SK-N-MC (cell line): ENCODE measurements around the gene MRPS7.
A peak's percentile ranks its signal among the peaks of the same experiment; 100 is the strongest.

ENCODE experiments used
- DNase-seq: peaks from one replicate; pipeline ENCODE4 v3.0.0-alpha.2; 2011; ENCODE audit warnings: low read depth, low spot score
- H3K27ac ChIP-seq: fragments of 200-600 bp; sonication (generic); 2 replicates; pipeline ENCODE4 v1.5.1; 2016; ENCODE audit warnings: mixed run types
- H3K36me3 ChIP-seq: fragments of 200-600 bp; sonication (generic); 2 replicates; pipeline ENCODE4 v1.6.1; 2017; ENCODE audit warnings: antibody characterized with exemption, low read length, mixed read lengths; ENCODE audit not compliant: insufficient read depth
- H3K4me3 ChIP-seq: fragments of 200-600 bp; sonication (generic); 2 replicates; pipeline ENCODE4 v1.5.1; 2016
- H3K9ac ChIP-seq: fragments of 200-600 bp; sonication (generic); 2 replicates; pipeline ENCODE4 v1.8.0; 2017; ENCODE audit warnings: mixed run types, mixed read lengths; ENCODE audit not compliant: insufficient read length
- H3K9me3 ChIP-seq: fragments of 200-600 bp; sonication (generic); 2 replicates; pipeline ENCODE4 v1.6.1; 2017; ENCODE audit warnings: low read depth, mild to moderate bottlenecking, antibody characterized with exemption, low read length, moderate library complexity, mixed read lengths
- EZH2 ChIP-seq: fragments of 200-600 bp; sonication (generic); IDR thresholded peaks from one replicate; pipeline ENCODE4 v1.6.1; 2017; ENCODE audit warnings: antibody characterized with exemption
- FOXP2 ChIP-seq: optimal IDR thresholded peaks from 2 replicates; pipeline ENCODE3; 2011; ENCODE audit warnings: mild to moderate bottlenecking, moderate library complexity; ENCODE audit not compliant: insufficient read depth; ENCODE audit errors: extremely low read length, control extremely low read depth
- POLR2AphosphoS5 ChIP-seq: IDR thresholded peaks from 2 replicates; pipeline ENCODE4 v1.6.1; 2012; ENCODE audit warnings: mild to moderate bottlenecking, low read depth, low read length, borderline replicate concordance

MRPS7 gene

GRCh38 chr17:75240394-75241142 is 21.1 kb upstream of the MRPS7 start:
- Histone ChIP-seq H3K9me3 (no peaks in the 10 kb centered on the region), H3K4me3 (no peak overlapping the region), H3K27ac (no peak overlapping the region), H3K36me3 (peaks cover 81% of the 10 kb centered on the region), H3K9ac (no peak overlapping the region)
- no peak for DNase-seq
- TF ChIP-seq FOXP2: no peak
- TF ChIP-seq POLR2AphosphoS5: peak; percentile 36; the same call in 1 of the 2 replicates

GRCh38 chr17:75241143-75241430 is 20.6 kb upstream of the MRPS7 start:
- peaks cover 84% of the 10 kb centered on the region for H3K36me3 ChIP-seq
- no peak overlapping the region for H3K27ac ChIP-seq
- no peak for DNase-seq
- H3K4me3 ChIP-seq: no peak overlapping the region
- no peak for TF ChIP-seq POLR2AphosphoS5
- no peak for TF ChIP-seq FOXP2
- no peak for TF ChIP-seq EZH2
- H3K9me3 ChIP-seq: no peaks in the 10 kb centered on the region
- no peak overlapping the region for H3K9ac ChIP-seq

DNA sequence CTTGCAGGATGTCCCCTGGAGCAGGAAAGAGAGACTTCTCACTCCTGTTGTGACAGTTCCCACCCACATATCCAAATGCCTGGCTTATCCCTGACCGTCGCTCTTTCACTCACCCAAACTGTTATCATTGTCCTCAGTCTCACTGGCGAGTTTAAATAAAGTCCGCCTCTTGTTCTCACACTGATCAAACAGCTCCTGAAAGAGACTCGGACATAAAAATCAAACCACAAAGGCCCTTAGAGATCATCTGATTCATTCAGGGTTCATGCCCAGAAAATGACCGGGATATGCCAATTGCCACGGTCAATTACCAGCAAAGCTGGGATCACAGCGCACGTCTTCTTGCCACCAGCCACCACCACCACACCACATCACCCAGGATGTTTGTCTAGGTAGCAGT is 20.2 kb upstream of the MRPS7 start:
- Histone ChIP-seq H3K27ac (no peak overlapping the region), H3K4me3 (no peak overlapping the region), H3K9ac (no peak overlapping the region), H3K36me3 (peaks cover 84% of the 10 kb centered on the region), H3K9me3 (no peaks in the 10 kb centered on the region)
- TF ChIP-seq EZH2 (no peak), FOXP2 (no peak), POLR2AphosphoS5 (no peak)
- no peak for DNase-seq

DNA sequence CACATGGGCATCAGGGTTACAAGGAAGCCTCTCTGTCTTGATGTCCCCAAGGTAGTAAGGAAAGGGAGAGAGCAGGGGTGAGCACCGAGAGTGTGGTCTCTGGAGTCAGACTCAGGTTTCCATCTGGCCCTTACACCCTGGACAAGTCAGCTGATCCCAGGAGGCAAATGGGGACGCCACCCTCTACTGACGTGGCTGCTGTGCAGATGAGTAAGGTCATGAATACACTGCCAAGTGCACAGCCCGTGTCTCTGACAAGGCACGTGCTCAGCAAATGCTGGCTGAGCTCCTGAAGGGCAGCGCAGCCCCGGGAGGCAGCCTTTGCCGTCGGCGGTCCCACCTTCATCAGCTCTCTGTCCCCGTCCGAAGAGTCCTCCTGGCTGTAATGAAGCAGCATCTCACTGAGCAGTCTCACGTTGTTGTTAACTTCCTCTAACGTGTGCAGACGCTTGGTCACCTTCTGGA is 19.7 kb upstream of the MRPS7 start:
- H3K36me3 ChIP-seq: peaks cover 79% of the 10 kb centered on the region
- H3K27ac ChIP-seq: no peak overlapping the region
- no peak overlapping the region for H3K9ac ChIP-seq
- DNase-seq: no peak
- H3K4me3 ChIP-seq: no peak overlapping the region
- TF ChIP-seq FOXP2 (no peak), EZH2 (no peak), POLR2AphosphoS5 (no peak)
- H3K9me3 ChIP-seq: no peaks in the 10 kb centered on the region

- no peak overlapping the region for H3K27ac ChIP-seq
- peaks cover 74% of the 10 kb centered on the region for H3K36me3 ChIP-seq
- TF ChIP-seq FOXP2 (no peak), EZH2 (no peak), POLR2AphosphoS5 (no peak)
- no peak overlapping the region for H3K4me3 ChIP-seq
- DNase-seq: no peak
- H3K9me3 ChIP-seq: no peaks in the 10 kb centered on the region
- H3K9ac ChIP-seq: no peak overlapping the region
Observed at GRCh38 chr17:75242461-75243042, 19.1 kb upstream of the MRPS7 start.

GRCh38 chr17:75244133-75244866 is 17.4 kb upstream of the MRPS7 start:
- H3K4me3 ChIP-seq: no peak overlapping the region
- no peak for DNase-seq
- peaks cover 57% of the 10 kb centered on the region; the same call in 1 of the 2 replicates for H3K36me3 ChIP-seq
- H3K27ac ChIP-seq: no peak overlapping the region
- no peaks in the 10 kb centered on the region for H3K9me3 ChIP-seq
- TF ChIP-seq EZH2 (no peak), FOXP2 (no peak), POLR2AphosphoS5 (no peak)
- no peak overlapping the region for H3K9ac ChIP-seq

DNA sequence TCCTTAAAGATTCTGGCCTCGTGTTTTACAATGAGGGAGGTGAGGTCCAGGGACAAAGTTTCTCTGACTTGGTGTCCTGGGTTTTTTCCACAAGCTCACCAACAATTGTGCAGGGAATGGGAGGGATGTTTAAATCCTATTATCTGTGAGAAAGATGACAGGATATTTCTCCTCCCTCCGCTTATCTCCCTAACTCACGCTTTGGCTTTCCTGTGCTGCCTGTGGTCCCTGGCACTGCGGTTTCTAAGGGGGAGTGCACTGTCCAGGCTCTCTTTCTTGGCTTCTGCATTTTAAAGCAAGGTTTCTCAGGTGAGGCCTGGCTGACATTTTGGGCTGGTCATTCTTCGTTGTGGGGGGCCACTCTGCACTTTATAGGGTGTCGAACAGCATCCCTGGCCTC is 16.7 kb upstream of the MRPS7 start:
- Histone ChIP-seq H3K36me3 (peaks cover 57% of the 10 kb centered on the region; the same call in 1 of the 2 replicates), H3K9ac (no peak overlapping the region), H3K9me3 (no peaks in the 10 kb centered on the region), H3K4me3 (no peak overlapping the region), H3K27ac (no peak overlapping the region)
- no peak for DNase-seq
- TF ChIP-seq POLR2AphosphoS5: no peak
- no peak for TF ChIP-seq FOXP2
- no peak for TF ChIP-seq EZH2

DNA sequence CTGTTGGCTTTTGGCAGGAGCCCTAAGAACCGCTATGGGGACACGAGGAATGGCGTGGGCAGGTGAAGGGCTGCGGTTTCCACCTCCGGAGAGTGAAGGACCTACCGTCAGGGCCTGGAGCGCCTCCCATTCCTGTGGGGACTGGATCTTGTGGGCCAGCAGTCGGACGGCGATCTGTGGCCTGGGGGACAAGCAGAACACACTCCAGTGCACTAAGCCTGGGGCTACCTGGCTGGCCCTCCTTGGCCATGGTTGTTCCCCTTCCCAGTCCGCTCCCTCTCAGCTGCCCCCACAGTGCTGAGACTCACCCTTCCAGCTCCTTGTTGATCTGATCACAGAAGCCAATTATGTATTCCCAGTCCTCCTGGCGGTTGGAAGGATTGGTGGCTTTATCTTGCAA is 15.3 kb upstream of the MRPS7 start:
- Histone ChIP-seq H3K9me3 (no peaks in the 10 kb centered on the region), H3K27ac (no peak overlapping the region), H3K36me3 (peaks cover 44% of the 10 kb centered on the region; the same call in 1 of the 2 replicates), H3K4me3 (no peak overlapping the region), H3K9ac (no peak overlapping the region)
- TF ChIP-seq FOXP2 (no peak), POLR2AphosphoS5 (no peak), EZH2 (no peak)
- DNase-seq: no peak
